ENCODE data around the gene POLG. TPM values are rescaled to one million over a fixed set of nuclear protein-coding genes. Genes with fewer than 3 reads are reported as not detected.

Gene POLG
- total and polyA plus RNA-seq, 2 donors (not counting 1 experiment from before 2014, with no cell fraction given), result 81.1 to 144 TPM

DNA sequence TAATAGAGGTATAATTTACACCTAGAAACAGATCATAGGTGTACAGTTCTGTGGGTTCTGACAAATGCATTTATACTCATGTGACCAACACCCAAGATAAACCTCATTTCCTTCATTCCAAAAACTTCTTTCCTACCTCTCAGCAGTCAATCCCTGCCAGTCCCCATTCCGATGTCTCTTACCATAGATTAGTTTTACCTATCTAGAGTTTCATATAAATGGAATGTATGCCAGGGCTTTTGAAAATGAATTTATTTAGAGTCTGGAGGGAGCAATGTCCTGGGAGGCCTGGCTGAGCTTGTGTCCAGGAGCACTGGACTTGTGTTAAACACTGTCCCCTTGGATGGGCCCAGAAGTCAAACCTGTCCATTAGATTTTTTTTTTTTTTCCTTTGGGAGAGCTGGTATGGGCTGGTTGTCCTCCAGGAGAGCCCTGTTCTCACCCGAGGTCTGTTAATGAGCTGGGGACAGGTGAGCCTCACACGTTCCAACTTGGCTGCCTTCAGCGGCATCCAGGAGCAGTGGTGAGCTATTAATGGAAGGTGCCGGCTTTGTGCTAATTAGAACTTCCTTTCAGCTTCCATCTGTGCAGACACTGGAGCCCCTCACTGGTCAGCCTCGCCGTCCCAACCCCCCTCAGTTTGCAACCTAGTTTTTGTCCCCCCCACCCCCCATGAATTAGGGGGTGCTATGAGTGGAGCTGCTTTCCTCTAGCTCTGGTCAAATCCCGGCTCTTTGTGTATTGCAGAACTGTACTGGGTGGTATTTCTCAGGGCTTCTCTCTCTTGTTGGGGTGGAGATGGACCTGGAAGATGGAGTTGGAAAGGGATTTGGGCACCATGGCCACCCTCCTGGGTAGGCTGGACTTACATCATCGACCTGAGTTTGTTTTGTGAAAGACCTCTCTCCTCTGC lies 40.7 kb upstream of the POLG start:
- Histone ChIP-seq H2AFZ (ENCODE audit: insufficient read depth, low read depth, low read length, poor library complexity, severe bottlenecking) (no peak overlapping the region), H3K9ac (ENCODE audit: low read length) (no peak overlapping the region), H3K27me3 (replicated peaks in 1 of 4; ENCODE audit: control extremely low read depth in 1 of 4, control insufficient read depth in 3 of 4, insufficient read depth in 4 of 4, low read length in 3 of 4) (peaks cover 0 to 92% (median 75%) of the 10 kb centered on the region in 4 experiments), H3K4me1 (ENCODE audit: control insufficient read depth in 2 of 2, insufficient read depth in 2 of 2, low read length in 2 of 2) (peaks cover 29 to 44% of the 10 kb centered on the region in 2 donors), H3K79me2 (ENCODE audit: control insufficient read depth, insufficient read depth, low read length) (no peaks in the 10 kb centered on the region), H3K36me3 (replicated peaks in 1 of 2; ENCODE audit: control extremely low read depth in 1 of 2, control insufficient read depth in 1 of 2, extremely low read depth in 1 of 2, insufficient read depth in 2 of 2, low read length in 1 of 2) (no peaks in the 10 kb centered on the region), H3K4me2 (replicated peaks; ENCODE audit: low read depth, low read length, poor library complexity, severe bottlenecking) (no peak overlapping the region), H3K4me3 (ENCODE audit: control extremely low read depth in 1 of 5, extremely low read depth in 1 of 5, insufficient read depth in 1 of 5, low read depth in 2 of 5, low read length in 4 of 5) (no peak overlapping the region), H4K20me1 (ENCODE audit: control insufficient read depth, insufficient read depth, low read length, poor library complexity, severe bottlenecking) (no peaks in the 10 kb centered on the region), H3K27ac (ENCODE audit: low read length in 2 of 2) (no peak overlapping the region), H3K9me3 (ENCODE audit: control extremely low read depth in 1 of 3, control insufficient read depth in 2 of 3, insufficient read depth in 1 of 3, low read length in 2 of 3) (peaks cover 0 to 41% (median 0%) of the 10 kb centered on the region in 3 donors)
- POLR2A ChIA-PET, result interaction anchor here (0.6 kb wide), 1 partner anchor 15 kb away, joined by 3 read pairs; no protein-coding TSS in a partner anchor
- CTCF ChIA-PET, result interaction anchor here (0.9 to 6.4 kb wide), 4 partner anchors 16 to 29 kb away, joined by 3 to 39 read pairs (median 6); no protein-coding TSS in a partner anchor
- Mint-ChIP-seq H3K4me3 (no peak overlapping the region), H3K27ac (no peak overlapping the region), H3K27me3 (peaks cover 65% of the 10 kb centered on the region), H3K4me1 (peaks cover 22% of the 10 kb centered on the region), H3K9me3 (ENCODE audit: insufficient read depth) (no peaks in the 10 kb centered on the region)
- no peak for ATAC-seq (ENCODE audit: low read depth)
- intact Hi-C loops (cut with micrococcal nuclease), result loop anchor here (2.0 kb wide), 1 partner anchor 23 kb away; no protein-coding TSS in a partner anchor
- WGBS (ENCODE audit: insufficient coverage), result 5% methylated on average over 3 of the region's 9 CpGs
- DNase-seq, result no peak
- TF ChIP-seq EZH2 (IDR thresholded peaks at IDR 0.05; ENCODE audit: borderline replicate concordance, insufficient read depth, low read depth, low read length, poor library complexity, severe bottlenecking), result peak; percentile 18
- TF ChIP-seq, protein P1, sequence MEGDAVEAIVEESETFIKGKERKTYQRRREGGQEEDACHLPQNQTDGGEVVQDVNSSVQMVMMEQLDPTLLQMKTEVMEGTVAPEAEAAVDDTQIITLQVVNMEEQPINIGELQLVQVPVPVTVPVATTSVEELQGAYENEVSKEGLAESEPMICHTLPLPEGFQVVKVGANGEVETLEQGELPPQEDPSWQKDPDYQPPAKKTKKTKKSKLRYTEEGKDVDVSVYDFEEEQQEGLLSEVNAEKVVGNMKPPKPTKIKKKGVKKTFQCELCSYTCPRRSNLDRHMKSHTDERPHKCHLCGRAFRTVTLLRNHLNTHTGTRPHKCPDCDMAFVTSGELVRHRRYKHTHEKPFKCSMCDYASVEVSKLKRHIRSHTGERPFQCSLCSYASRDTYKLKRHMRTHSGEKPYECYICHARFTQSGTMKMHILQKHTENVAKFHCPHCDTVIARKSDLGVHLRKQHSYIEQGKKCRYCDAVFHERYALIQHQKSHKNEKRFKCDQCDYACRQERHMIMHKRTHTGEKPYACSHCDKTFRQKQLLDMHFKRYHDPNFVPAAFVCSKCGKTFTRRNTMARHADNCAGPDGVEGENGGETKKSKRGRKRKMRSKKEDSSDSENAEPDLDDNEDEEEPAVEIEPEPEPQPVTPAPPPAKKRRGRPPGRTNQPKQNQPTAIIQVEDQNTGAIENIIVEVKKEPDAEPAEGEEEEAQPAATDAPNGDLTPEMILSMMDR (IDR thresholded peaks at IDR 0.05), result no peak

Data from B cell (primary cell).